SJSA1 (cell line): ENCODE measurements around the gene GRIP1. TPM values are rescaled to one million over a fixed set of nuclear protein-coding genes. Genes with fewer than 3 reads are reported as not detected.

ENCODE experiments used
- DNase-seq, 2 experiments: peaks; one replicate each; pipeline ENCODE4 v3.0.0-alpha.2; 2015 to 2020; ENCODE audit warnings: low spot score in 2 of 2, low read depth in 1 of 2
- H3K27ac ChIP-seq: fragments of 250-450 bp; sonication (Bioruptor Pico); 2 replicates; pipeline ENCODE4 v1.5.1; 2020; ENCODE audit warnings: mild to moderate bottlenecking, moderate library complexity
- H3K27me3 ChIP-seq: fragments of 250-450 bp; sonication (Bioruptor Pico); replicated peaks from 2 replicates; pipeline ENCODE4 v1.5.1; 2020; ENCODE audit warnings: mild to moderate bottlenecking, moderate library complexity
- H3K36me3 ChIP-seq: fragments of 250-450 bp; sonication (Bioruptor Pico); 2 replicates; pipeline ENCODE4 v1.5.1; 2020; ENCODE audit warnings: mild to moderate bottlenecking
- H3K4me1 ChIP-seq: fragments of 250-450 bp; sonication (Bioruptor Pico); replicated peaks from 2 replicates; pipeline ENCODE4 v1.6.1; 2021; ENCODE audit warnings: mild to moderate bottlenecking
- H3K4me3 ChIP-seq: fragments of 250-450 bp; sonication (Bioruptor Pico); 2 replicates; pipeline ENCODE4 v1.5.1; 2020; ENCODE audit warnings: mild to moderate bottlenecking
- H3K9me3 ChIP-seq: fragments of 250-450 bp; sonication (Bioruptor Pico); replicated peaks from 2 replicates; pipeline ENCODE4 v1.5.1; 2020; ENCODE audit warnings: mild to moderate bottlenecking
- total RNA-seq: library from RNA; depleted of rRNA; stranded (reverse); fragments of >200 nt; shearing (Covaris generic); gene quantifications from 2 replicates; pipeline ENCODE4 v1.2.3, GENCODE V29; 2014; rRNA removed

GRIP1 gene, protein sequence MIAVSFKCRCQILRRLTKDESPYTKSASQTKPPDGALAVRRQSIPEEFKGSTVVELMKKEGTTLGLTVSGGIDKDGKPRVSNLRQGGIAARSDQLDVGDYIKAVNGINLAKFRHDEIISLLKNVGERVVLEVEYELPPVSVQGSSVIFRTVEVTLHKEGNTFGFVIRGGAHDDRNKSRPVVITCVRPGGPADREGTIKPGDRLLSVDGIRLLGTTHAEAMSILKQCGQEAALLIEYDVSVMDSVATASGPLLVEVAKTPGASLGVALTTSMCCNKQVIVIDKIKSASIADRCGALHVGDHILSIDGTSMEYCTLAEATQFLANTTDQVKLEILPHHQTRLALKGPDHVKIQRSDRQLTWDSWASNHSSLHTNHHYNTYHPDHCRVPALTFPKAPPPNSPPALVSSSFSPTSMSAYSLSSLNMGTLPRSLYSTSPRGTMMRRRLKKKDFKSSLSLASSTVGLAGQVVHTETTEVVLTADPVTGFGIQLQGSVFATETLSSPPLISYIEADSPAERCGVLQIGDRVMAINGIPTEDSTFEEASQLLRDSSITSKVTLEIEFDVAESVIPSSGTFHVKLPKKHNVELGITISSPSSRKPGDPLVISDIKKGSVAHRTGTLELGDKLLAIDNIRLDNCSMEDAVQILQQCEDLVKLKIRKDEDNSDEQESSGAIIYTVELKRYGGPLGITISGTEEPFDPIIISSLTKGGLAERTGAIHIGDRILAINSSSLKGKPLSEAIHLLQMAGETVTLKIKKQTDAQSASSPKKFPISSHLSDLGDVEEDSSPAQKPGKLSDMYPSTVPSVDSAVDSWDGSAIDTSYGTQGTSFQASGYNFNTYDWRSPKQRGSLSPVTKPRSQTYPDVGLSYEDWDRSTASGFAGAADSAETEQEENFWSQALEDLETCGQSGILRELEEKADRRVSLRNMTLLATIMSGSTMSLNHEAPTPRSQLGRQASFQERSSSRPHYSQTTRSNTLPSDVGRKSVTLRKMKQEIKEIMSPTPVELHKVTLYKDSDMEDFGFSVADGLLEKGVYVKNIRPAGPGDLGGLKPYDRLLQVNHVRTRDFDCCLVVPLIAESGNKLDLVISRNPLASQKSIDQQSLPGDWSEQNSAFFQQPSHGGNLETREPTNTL
- 2.0 and 3.5 TPM in 2 replicates for total RNA-seq

DNA sequence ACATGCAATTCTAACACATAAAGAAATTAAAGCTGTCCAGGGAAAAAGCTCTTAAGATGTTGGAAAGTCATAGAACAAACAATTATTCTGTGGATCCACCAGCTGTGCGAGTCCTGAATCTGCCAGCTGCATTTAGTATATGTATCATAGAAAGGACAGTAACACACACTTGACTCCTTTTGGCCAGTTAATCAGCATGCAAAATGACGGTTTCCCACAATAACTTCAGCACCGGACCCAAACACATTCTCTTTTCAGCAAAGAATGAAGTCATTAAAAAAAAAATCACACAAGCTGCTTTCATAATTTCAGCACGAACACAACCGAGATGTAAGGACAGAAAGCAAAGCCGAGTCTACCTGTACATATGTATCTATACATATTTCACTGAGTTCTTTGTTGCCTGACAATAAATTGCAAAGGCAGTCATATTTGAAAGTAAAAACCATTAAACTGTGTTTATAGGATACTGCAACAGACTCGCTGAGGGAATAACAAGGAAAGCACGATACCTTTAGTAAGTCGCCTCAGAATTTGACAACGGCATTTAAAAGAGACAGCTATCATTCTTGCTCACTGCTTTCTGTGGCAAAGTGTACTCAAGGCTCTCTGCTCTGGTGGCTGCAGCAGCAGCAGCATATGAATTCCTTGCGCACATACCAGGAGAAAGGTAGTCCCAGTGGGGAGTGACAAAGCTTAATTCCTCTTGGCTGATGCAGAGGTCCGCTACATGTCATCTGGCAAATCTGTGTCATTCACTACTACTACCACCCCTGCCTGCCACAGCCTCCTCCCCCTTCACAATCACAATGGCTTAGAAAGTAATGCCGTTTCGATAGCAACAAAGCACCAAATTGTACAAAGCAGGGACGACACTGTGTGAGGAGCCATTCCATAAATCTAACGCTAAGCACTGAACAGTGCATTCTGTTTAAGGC is at the start of gene GRIP1:
Gene GRIP1 (minus strand): TSS at position 739 of the 938 bp plus-strand sequence. CDS start 172 bp downstream, at position 567.
- no peaks in the 10 kb centered on the region for H3K4me1 ChIP-seq
- no peaks in the 10 kb centered on the region for H3K9me3 ChIP-seq
- no peak within 1 kb of the TSS for H3K27ac ChIP-seq
- no peak for DNase-seq
- H3K36me3 ChIP-seq: no peaks in the 10 kb centered on the region
- H3K4me3 ChIP-seq: no peak within 1 kb of the TSS
- peaks cover 18% of the 10 kb centered on the region for H3K27me3 ChIP-seq

DNA sequence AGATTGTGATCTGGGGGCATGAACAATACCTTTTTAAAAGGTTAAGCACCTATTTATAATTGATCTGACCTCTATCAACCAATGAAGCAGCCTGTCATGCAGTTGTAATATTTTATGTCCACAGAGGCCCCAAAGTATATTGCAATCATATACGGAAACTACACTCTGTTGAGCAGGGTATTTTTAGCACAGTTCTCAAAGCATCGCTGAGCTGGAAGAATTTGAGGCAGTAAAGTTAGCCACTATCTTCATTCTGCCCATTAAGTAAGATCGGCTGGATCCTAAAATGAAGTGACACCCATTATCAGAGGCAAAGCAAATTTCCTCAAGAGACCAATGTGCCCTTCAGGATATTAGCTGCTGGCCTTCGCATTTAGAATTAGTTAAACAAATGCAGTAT is 47.7 kb upstream of the GRIP1 start:
- Histone ChIP-seq H3K27ac (no peak overlapping the region), H3K4me1 (no peaks in the 10 kb centered on the region), H3K27me3 (0 out of 2 replicates have a peak, but pooled peaks cover 2% of the 10 kb centered on the region), H3K4me3 (no peak overlapping the region), H3K9me3 (no peaks in the 10 kb centered on the region), H3K36me3 (no peaks in the 10 kb centered on the region)
- DNase-seq: no peak

DNA sequence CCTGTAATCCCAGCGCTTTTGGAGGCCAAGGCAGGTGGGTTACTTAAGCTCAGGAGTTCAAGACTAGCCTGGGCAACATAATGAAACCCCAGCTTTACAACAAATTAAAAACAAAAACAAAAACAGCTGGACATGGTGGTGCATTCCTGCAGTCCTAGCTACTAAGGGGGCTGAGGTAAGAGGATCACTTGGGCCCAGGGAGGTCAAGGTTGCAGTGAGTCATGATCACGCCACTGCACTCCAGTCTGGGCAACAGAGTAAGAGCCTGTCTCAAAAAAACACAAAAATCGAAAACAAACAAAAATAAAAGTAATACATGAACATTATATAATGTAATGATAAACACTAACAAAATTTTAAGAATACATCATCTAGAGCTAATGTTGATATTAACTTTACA is 46.2 kb upstream of the GRIP1 start:
- Histone ChIP-seq H3K36me3 (no peaks in the 10 kb centered on the region), H3K27me3 (0 out of 2 replicates have a peak, but pooled peaks cover under 1% of the 10 kb centered on the region), H3K9me3 (no peaks in the 10 kb centered on the region), H3K4me3 (no peak overlapping the region), H3K4me1 (no peaks in the 10 kb centered on the region), H3K27ac (no peak overlapping the region)
- DNase-seq: no peak

DNA sequence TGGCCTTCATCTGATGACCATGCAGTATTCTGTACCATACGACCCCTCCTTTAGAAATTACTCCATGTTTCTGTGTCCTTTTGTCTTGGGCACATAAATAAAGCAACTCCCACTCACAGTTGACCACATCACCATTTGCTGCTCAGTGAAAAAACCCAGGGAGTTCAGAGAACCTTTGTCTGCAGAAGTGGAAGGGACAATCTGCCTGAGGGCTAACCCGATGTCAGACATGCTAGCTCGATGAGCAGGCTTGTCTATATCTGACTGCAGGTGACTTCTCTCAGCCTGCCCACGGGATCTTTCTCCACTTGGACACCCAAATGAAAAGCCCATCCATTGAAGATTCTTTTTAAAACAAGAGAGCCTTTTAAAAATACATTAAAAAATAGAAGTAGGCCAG is 45.7 kb upstream of the GRIP1 start:
- DNase-seq: no peak
- no peaks in the 10 kb centered on the region for H3K4me1 ChIP-seq
- no peak overlapping the region for H3K4me3 ChIP-seq
- H3K27ac ChIP-seq: no peak overlapping the region
- H3K9me3 ChIP-seq: no peaks in the 10 kb centered on the region
- no peaks in the 10 kb centered on the region for H3K36me3 ChIP-seq
- H3K27me3 ChIP-seq: no peaks in the 10 kb centered on the region

DNA sequence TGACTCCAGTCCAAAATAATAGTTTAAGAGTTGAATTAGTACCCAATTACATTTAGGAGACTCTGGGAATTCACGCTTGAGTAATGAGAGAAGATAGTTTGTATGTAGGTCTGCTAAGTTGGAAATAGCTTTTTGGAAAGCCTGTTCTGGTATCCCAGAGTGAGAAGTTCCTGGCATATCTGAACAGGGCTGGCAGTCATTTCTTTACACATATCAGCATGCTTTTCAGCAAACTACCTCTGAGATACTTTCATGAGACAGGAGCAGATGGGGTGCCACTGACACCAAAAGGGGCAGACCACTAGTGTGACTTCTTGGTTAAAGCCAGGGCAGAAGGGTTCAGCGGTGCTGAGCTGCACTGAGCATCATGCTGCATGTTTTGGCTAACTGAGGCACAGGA is 45.1 kb upstream of the GRIP1 start:
- H3K4me1 ChIP-seq: no peaks in the 10 kb centered on the region

DNA sequence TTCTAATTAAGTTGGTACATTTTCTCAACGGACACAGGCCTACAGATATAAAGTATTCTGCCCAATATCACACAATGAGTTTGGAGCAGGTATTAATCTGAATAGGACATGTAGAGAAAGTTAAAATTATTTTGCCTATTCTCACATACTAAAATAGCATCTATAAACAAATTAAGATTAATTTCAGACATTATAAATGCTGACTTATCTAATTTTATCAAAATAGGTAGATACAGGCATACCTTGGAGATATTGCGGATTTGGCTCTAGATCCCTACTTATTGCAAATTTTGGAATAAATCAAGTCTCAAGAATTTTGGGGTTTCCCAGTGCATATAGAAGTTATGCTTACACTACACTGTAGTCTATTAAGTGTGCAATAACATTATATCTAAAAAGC is 41.0 kb upstream of the GRIP1 start:
- no peak for DNase-seq
- H3K36me3 ChIP-seq: no peaks in the 10 kb centered on the region
- H3K27me3 ChIP-seq: no peaks in the 10 kb centered on the region
- no peak overlapping the region for H3K4me3 ChIP-seq
- no peak overlapping the region for H3K27ac ChIP-seq
- H3K4me1 ChIP-seq: no peaks in the 10 kb centered on the region
- H3K9me3 ChIP-seq: no peaks in the 10 kb centered on the region

More for the DNA sequence above, 45.1 kb upstream of the GRIP1 start:
- Histone ChIP-seq H3K9me3 (no peaks in the 10 kb centered on the region), H3K36me3 (no peaks in the 10 kb centered on the region), H3K4me3 (no peak overlapping the region), H3K27ac (no peak overlapping the region), H3K27me3 (no peaks in the 10 kb centered on the region)
- no peak for DNase-seq

DNA sequence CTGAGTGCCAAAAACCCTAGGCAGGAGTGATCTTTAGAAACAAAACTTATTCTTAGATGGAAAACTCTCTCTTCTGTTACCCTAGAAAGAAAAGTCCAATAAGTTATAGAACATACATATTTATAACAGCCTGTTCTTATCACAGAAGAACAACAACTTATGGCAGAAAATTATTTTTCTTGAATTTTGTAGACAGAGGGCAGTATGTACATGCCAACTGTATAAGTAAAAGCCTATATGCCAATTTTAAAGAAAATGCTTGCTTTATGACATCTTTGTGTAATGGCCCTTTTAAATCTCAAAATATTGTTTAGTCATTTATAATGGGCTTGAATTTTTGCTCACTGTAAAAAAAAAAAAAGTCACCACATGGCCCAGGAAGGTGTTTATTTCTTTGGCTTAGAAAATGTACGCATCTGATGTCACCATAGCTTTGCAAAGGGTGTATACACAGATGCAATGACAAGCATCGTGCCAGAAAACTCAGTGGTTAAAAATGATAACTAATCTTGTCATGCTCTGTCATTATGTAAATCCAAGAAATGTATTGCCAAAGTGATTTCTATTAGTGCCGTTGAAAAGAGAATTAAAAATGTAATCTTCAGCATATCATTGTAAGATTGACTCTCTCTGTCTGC is 38.3 kb upstream of the GRIP1 start:
- H3K4me1 ChIP-seq: no peaks in the 10 kb centered on the region
- no peaks in the 10 kb centered on the region for H3K36me3 ChIP-seq
- no peak overlapping the region for H3K4me3 ChIP-seq
- no peak overlapping the region for H3K27ac ChIP-seq
- no peak for DNase-seq
- no peaks in the 10 kb centered on the region for H3K27me3 ChIP-seq
- no peaks in the 10 kb centered on the region for H3K9me3 ChIP-seq

DNA sequence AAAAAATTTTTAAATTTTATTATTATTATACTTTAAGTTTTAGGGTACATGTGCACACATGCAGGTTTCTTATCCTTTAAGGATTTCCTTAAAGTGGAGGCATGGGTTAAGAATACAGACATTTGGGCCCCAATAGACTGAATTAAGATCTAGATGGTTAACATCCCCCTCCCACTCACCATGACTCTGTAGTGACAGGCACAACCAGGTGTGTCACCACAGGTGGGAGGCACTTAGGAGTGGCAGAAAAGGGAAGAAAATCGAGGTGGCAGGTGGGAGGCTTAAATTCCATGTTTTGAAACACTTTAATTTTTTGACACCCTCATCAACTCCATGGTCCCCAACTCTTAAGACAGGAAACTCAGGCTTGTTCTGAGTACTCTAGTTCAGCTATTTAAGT is 37.6 kb upstream of the GRIP1 start:
- no peak overlapping the region for H3K27ac ChIP-seq
- no peaks in the 10 kb centered on the region for H3K27me3 ChIP-seq
- no peak for DNase-seq
- H3K9me3 ChIP-seq: no peaks in the 10 kb centered on the region
- H3K4me3 ChIP-seq: no peak overlapping the region
- no peaks in the 10 kb centered on the region for H3K36me3 ChIP-seq
- H3K4me1 ChIP-seq: no peaks in the 10 kb centered on the region

DNA sequence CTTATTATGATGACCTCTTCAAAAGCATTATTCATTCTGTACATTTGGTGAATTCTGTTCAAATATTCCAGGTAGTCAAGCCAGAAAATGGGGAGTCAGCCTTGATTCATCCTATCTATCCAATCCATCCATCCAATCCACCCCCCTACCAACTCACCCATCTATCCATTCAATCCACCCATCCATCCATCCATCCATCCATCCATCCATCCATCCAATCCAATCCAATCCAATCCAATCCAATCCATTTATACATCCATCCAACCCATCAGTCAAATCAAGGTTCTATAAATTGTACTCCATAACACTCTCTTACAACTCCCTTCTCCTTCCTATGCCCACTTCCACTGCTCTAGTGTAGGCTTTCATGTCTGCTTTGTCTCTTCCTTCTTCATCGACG is 35.8 kb upstream of the GRIP1 start:
- H3K36me3 ChIP-seq: no peaks in the 10 kb centered on the region
- peaks cover 6% of the 10 kb centered on the region; the same call in 1 of the 2 replicates for H3K27me3 ChIP-seq
- H3K9me3 ChIP-seq: no peaks in the 10 kb centered on the region
- H3K4me1 ChIP-seq: no peaks in the 10 kb centered on the region
- DNase-seq: no peak
- no peak overlapping the region for H3K4me3 ChIP-seq
- H3K27ac ChIP-seq: no peak overlapping the region

DNA sequence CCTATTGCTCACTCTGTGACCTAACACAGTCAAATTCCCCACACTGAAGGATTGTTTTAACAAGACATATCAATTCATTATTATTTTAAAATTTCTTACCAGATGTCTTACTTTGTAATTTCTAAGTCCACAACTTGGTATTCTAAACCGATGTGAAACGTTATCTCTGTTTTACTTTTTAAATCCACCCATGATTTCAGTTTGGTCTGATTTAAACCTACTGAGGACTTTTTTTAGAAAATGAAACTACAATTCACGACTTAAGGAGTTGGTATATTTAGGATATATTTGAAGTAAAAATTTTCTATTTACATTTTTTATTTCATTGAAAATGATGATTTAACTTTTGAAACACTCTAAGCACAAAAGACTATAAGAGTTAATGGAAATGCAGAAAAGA is 35.1 kb upstream of the GRIP1 start:
- Histone ChIP-seq H3K27ac (no peak overlapping the region), H3K4me3 (no peak overlapping the region), H3K36me3 (no peaks in the 10 kb centered on the region), H3K27me3 (peaks cover 13% of the 10 kb centered on the region; the same call in 1 of the 2 replicates), H3K4me1 (no peaks in the 10 kb centered on the region), H3K9me3 (no peaks in the 10 kb centered on the region)
- DNase-seq: no peak

DNA sequence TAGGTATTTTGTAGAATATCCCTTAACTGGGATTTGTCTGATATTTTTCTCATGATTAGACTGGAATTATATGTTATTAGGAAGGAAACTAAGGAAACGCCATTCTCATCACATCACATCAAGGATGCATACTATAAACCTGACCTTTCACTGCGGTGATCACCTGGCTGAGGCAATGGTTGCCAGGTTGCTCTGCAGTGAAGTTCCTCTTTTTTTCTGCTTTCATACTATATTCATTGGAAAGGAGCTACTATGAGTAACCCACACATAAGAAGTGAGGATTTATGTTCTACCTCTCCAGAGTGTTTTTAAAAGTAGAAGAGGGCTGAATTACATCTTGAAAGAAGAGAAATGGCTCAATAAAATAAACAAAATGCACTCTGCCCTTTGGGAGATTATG is 31.0 kb upstream of the GRIP1 start:
- no peak for DNase-seq
- Histone ChIP-seq H3K4me3 (no peak overlapping the region), H3K27me3 (peaks cover 14% of the 10 kb centered on the region; the same call in 1 of the 2 replicates), H3K27ac (no peak overlapping the region), H3K36me3 (no peaks in the 10 kb centered on the region), H3K9me3 (no peaks in the 10 kb centered on the region), H3K4me1 (no peaks in the 10 kb centered on the region)

DNA sequence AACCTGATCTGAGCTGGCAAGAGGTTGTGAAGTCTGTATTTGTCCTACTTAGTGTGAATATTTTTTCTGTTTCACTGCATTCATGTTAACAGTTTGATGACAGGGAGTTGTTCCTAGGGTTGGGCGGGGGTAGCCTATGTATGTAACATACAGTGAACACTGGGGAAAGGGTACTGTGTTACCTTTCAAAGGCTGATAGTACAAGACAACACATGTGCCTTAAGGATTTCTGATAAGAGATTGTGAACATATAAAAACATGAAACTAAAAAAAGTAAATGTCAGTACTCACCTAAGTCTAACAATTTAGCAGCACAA is 30.5 kb upstream of the GRIP1 start:
- no peaks in the 10 kb centered on the region for H3K4me1 ChIP-seq
- no peak for DNase-seq
- H3K4me3 ChIP-seq: no peak overlapping the region
- no peaks in the 10 kb centered on the region for H3K9me3 ChIP-seq
- no peaks in the 10 kb centered on the region for H3K36me3 ChIP-seq
- no peak overlapping the region for H3K27ac ChIP-seq
- peaks cover 14% of the 10 kb centered on the region; the same call in 1 of the 2 replicates for H3K27me3 ChIP-seq
